Measurements from ENCODE around the gene STK33.

DNA sequence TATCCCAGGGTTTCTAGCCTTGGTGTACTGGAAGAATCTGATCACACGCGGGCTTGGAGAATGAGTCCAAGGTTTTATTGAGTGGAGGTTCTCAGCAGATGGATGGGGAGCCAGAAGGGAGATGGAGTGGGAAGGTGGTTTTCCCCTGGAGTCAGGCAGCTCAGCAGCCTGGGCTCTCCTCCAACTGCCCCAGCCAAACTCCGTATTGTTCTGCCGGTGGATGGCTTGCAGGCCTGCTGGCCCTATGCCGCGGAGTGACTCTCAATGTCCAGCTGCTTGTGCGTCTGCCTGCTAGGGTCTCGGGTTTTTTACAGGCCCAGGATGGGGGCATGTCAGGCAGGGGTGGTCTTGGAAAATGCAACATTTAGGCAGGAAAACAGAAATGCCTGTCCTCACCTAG, 168.0 kb downstream of the STK33 start:
- TF ChIP-seq, protein P1, sequence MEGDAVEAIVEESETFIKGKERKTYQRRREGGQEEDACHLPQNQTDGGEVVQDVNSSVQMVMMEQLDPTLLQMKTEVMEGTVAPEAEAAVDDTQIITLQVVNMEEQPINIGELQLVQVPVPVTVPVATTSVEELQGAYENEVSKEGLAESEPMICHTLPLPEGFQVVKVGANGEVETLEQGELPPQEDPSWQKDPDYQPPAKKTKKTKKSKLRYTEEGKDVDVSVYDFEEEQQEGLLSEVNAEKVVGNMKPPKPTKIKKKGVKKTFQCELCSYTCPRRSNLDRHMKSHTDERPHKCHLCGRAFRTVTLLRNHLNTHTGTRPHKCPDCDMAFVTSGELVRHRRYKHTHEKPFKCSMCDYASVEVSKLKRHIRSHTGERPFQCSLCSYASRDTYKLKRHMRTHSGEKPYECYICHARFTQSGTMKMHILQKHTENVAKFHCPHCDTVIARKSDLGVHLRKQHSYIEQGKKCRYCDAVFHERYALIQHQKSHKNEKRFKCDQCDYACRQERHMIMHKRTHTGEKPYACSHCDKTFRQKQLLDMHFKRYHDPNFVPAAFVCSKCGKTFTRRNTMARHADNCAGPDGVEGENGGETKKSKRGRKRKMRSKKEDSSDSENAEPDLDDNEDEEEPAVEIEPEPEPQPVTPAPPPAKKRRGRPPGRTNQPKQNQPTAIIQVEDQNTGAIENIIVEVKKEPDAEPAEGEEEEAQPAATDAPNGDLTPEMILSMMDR (IDR thresholded peaks at IDR 0.05): no peak
- no peak for TF ChIP-seq POLR2A (IDR thresholded peaks at IDR 0.05)

Data from esophagus squamous epithelium (tissue), 4 donors.